AG04449 (cell line): ENCODE results near the gene RPL7L1.
"Not testable (repeated sequence)": the region's sequence is repeated elsewhere in the genome, so short reads cannot be mapped to it uniquely, and the experiment has no call there.

Source experiments
- CTCF ChIA-PET: fragments of 350-600 bp; formaldehyde crosslinking; extraction: SDS; loops from one replicate; lab custom pipeline; 2021; ENCODE audit warnings: antibody characterized with exemption; lab: Yijun Ruan, JAX
- POLR2A ChIA-PET: fragments of 400-600, 350-600 bp; formaldehyde crosslinking; extraction: SDS; loops from one replicate; lab custom pipeline; 2020; ENCODE audit warnings: antibody characterized with exemption, inconsistent platforms; lab: Yijun Ruan, JAX
- DNase-seq: peaks from one replicate; pipeline ENCODE4 v3.0.0-alpha.2; 2010; ENCODE audit warnings: low read depth, low spot score
- H3K4me3 ChIP-seq: 2 replicates; pipeline ENCODE4 v1.5.1; 2011; ENCODE audit warnings: low read depth, mild to moderate bottlenecking, control low read depth, low read length
- TF ChIP-seq, protein P1 (sequence below): IDR thresholded peaks from one replicate; pipeline ENCODE4 v1.5.1; 2011; ENCODE audit warnings: mild to moderate bottlenecking, moderate library complexity, low read length, control low read depth, inconsistent platforms; ENCODE audit not compliant: insufficient read depth; ENCODE audit errors: missing control alignments

RPL7L1 gene

DNA sequence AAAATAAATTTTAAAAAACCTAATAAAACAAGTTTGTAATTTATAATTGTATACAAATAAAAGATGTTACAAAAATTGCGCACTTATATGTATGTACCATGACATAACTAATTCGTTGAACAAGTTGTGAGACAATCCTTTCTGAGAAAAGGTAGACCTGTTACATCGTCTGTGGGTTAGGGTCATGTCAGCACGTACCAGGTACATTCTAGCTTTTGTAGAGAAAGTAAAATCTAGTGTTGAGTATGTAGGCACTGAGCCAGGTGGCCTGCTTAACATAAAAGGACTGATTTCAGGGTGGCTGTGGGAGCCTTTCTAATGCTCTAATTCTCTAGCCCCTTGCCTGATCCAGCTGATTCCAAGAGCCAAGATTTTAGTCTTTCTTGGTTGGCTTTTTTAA lies 10.4 kb downstream of the RPL7L1 start:
- TF ChIP-seq, protein P1, sequence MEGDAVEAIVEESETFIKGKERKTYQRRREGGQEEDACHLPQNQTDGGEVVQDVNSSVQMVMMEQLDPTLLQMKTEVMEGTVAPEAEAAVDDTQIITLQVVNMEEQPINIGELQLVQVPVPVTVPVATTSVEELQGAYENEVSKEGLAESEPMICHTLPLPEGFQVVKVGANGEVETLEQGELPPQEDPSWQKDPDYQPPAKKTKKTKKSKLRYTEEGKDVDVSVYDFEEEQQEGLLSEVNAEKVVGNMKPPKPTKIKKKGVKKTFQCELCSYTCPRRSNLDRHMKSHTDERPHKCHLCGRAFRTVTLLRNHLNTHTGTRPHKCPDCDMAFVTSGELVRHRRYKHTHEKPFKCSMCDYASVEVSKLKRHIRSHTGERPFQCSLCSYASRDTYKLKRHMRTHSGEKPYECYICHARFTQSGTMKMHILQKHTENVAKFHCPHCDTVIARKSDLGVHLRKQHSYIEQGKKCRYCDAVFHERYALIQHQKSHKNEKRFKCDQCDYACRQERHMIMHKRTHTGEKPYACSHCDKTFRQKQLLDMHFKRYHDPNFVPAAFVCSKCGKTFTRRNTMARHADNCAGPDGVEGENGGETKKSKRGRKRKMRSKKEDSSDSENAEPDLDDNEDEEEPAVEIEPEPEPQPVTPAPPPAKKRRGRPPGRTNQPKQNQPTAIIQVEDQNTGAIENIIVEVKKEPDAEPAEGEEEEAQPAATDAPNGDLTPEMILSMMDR = no peak
- peak overlapping the region; percentile 99 for H3K4me3 ChIP-seq
- ChIA-PET CTCF (interaction anchor here (0.9 to 4.6 kb wide), 3 partner anchors 11 to 18 kb away, joined by 3 to 37 read pairs (median 5); no protein-coding TSS in a partner anchor), POLR2A (no interaction called here)
- DNase-seq = no peak

DNA sequence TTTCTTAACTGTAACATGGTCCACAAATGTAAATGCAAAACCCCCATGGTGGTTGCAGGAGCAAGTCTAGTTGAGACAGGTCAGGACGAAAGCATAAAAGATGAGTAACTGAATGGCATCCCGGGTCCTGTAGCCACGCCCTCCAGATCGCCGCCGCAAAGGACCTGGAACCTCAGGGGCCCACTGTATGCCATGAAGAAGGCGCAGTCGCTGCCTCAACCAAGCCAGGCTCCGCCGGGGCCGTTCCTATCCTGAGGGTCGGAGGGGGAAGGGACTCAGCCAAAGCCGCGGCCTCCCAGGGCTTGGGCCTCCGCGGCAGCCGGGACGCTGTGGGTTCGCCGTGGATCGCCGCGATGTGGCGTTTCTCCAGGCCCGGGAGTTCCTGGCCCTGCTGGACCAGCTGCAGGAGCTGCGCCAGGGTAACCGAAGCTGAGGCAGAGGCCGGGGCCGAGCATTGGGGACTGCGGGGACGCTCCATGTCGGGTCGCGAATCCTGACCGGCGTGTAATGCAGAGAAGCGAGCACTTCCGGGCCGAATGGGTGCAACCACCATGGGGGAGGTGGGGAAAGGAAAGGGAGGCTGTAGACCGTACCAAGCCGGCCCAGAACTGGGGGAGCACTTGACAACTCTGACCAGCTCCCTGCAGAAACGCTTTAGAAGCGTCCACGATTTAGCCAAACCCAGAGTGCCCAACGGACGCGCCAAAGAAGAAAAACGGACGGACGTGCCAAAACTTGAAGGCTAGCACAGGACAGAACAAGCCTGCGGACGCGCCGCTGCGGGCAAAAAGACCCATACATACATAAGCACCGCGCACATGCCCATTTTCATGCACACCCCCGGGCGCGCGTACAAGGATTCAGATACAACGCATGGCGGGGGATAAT lies 11.1 kb downstream of the RPL7L1 start:
- POLR2A ChIA-PET = interaction anchor here (0.9 to 1.4 kb wide), 4 partner anchors 8 to 286 kb away, joined by 3 to 9 read pairs (median 6); partner anchors contain the start of genes RPL7L1 and TBCC
- peak; percentile 90 for DNase-seq
- TF ChIP-seq, protein P1 = no peak
- CTCF ChIA-PET = interaction anchor here (0.9 to 4.6 kb wide), 5 partner anchors 10 to 124 kb away, joined by 3 to 37 read pairs (median 4); partner anchors contain the start of gene RPL7L1
- peak overlapping the region; percentile 99 for H3K4me3 ChIP-seq

DNA sequence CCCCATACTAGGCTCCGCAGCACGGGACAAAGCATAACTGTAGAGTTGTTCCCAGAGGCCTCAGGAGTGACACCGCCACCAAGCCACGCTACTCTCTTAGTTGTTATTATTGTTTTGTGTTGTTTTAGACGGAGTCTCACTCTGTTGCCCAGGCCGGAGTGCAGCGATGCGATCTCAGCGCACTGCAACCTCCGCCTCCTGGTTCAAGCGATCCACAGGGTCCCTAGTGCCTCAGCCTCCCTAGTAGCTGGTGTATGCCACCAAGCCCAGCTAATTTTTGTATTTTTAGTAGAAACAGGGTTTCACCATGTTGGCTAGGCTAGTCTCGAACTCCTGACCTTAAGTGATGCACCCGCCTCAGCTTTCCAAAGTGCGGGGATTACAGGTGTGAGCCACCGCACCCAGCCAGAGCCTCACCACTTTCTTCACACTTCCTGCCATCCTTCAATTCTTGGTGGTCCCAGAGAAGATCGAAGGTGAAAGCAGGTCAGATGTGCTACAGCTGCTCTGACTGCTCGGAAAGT lies 11.8 kb downstream of the RPL7L1 start:
- CTCF ChIA-PET = interaction anchor here (1.2 to 4.6 kb wide), 4 partner anchors 10 to 125 kb away, joined by 3 to 37 read pairs (median 4); partner anchors contain the start of gene RPL7L1
- DNase-seq = no peak

DNA sequence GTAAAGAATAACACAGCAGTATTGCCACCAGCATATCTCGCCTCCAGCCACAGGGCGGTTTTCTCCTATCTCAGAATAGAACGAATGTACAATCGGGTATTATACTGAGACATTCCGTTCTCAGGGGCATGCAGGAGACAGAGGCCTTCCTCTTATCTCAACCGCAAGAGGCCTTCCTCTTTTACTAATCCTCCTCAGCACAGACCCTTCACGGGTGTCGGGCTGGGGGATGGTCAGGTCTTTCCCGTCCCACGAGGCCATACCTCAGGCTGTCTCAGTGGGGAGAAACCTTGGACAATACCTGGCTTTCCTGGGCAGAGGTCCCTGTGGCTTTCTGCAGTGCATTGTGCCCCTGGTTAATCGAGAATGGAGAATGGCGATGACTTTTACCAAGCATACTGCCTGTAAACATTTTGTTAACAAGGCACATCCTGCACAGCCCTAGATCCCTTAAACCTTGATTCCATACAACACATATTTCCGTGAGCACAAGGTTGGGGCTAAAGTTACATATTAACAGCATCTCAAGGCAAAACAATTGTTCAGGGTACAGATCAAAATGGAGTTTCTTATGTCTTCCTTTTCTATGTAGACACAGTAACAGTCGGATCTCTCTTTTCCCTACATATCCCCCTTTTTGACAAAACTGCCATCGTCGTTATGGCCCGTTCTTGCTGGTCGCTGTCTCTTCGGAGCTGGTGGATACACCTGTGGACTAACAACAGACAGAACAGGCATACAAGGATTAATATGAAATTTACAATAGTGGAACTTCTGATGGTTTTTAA lies 14.8 kb downstream of the RPL7L1 start:
- CTCF ChIA-PET = interaction anchor here (3.2 to 4.6 kb wide), 2 partner anchors 7 to 232 kb away, joined by 20 to 37 read pairs; no protein-coding TSS in a partner anchor
- DNase-seq, H3K4me3 ChIP-seq, POLR2A ChIA-PET: not testable (repeated sequence)

More for the DNA sequence above, 11.8 kb downstream of the RPL7L1 start:
- POLR2A ChIA-PET = interaction anchor here (0.7 to 1.4 kb wide), 5 partner anchors 9 to 359 kb away, joined by 3 to 9 read pairs (median 5); partner anchors contain the start of genes RPL7L1 and TBCC
- TF ChIP-seq, protein P1 = no peak
- H3K4me3 ChIP-seq = peak overlapping the region; percentile 99

DNA sequence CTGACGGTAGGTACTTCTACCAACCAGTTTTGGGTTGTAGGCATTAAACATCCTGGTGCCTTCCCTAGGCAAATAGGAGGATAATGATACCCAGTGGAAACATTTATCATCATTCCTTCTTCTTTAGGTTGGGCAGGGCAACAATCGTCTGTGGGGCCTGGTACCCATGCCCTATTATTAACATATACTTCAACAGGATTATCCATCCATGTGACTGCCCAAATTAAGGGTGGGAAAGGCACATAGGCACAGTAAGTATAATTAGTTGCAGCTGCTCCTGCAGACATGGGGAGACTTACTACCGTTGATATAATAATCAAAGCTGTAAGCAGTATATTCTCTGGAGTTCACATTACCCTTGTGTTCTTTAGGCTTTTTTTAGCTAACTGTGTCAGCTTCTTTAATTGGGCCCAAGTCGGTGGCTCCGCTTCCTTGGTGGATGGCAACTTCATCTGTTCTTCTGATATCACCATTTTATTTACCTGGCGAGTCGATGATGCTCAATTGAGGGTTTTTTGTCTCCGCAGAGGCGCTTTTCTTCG lies 16.8 kb downstream of the RPL7L1 start:
- no peak for DNase-seq
- TF ChIP-seq, protein P1 = no peak
- H3K4me3 ChIP-seq = no peak overlapping the region
- ChIA-PET POLR2A (no interaction called here), CTCF (interaction anchor here (0.7 to 3.2 kb wide), 5 partner anchors 16 to 682 kb away, joined by 3 to 20 read pairs (median 3); no protein-coding TSS in a partner anchor)

DNA sequence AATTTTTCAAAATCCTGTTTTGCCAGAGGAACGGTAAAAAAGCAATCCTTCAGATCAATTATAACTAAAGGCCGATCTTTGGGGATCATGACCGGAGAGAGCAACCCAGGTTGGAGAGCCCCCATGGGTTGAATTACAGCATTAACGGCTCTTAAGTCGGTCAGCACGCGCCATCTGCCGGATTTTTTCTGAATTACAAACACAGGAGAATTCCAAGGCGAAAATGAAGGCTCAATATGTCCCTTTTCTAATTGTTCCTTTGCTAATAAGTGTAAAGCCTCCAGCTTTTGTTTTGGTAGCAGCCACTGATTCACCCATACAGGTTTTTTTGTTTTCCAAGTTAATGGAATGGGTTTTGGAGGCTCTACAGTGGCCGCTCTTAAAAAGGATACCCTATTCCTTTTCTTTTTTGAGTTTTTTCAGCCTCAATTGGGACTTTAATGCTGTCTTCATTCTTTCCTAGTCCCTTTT lies 19.5 kb downstream of the RPL7L1 start:
- DNase-seq = no peak

More for the DNA sequence above, 19.5 kb downstream of the RPL7L1 start:
- ChIA-PET CTCF (interaction anchor here (0.7 to 3.7 kb wide), 10 partner anchors 9 to 245 kb away, joined by 3 to 48 read pairs (median 3); partner anchors contain the start of genes KLHDC3 and MEA1), POLR2A (no interaction called here)
- no peak overlapping the region for H3K4me3 ChIP-seq
- TF ChIP-seq, protein P1 = peak; percentile 41
